ENCODE data around the gene NFIC.

- TF ChIP-seq CTCF (IDR thresholded peaks at IDR 0.05) (peak in 1 of 4 donors; percentile 4), POLR2A (IDR thresholded peaks at IDR 0.05) (no peak)
Measured at GRCh38 chr19:3512562-3513228, 146.3 kb downstream of the NFIC start.

Measured in right lobe of liver (tissue), 4 donors.